Thyroid gland (tissue), 4 donors: ENCODE results near the gene GHDC. TPM values are rescaled to one million over a fixed set of nuclear protein-coding genes. Genes with fewer than 3 reads are reported as not detected.

Experiments
- DNase-seq, 2 donors: peaks; one replicate each; pipeline ENCODE4 v3.0.0-alpha.2; 2019
- H3K27ac ChIP-seq, 3 donors: fragments of 200-600 bp; sonication (generic); 1 replicate in 2 of 3; 2 replicates in 1 of 3; pipeline ENCODE4 v1.5.1; 2016 to 2019; ENCODE audit warnings: mild to moderate bottlenecking in 1 of 3, moderate library complexity in 1 of 3
- H3K27me3 ChIP-seq: fragments of 200-600 bp; sonication (generic); one replicate; pipeline ENCODE4 v1.5.1; 2019
- H3K36me3 ChIP-seq, 2 donors: fragments of 200-600 bp; sonication (generic); one replicate each; pipeline ENCODE4 v1.5.1; 2016 to 2019
- H3K4me1 ChIP-seq, 2 donors: fragments of 200-600 bp; sonication (generic); one replicate each; pipeline ENCODE4 v1.5.1; 2017 to 2019
- H3K4me3 ChIP-seq, 3 donors: fragments of 200-600 bp; sonication (generic); replicated peaks in 1 of 3; 1 replicate in 2 of 3; 2 replicates in 1 of 3; pipeline ENCODE4 v1.5.1; 2016; ENCODE audit warnings: mild to moderate bottlenecking in 1 of 3
- H3K9me3 ChIP-seq: fragments of 200-600 bp; sonication (generic); one replicate; pipeline ENCODE4 v1.5.1; 2017
- POLR2A ChIP-seq, 2 donors: fragments of 450-650 bp; IDR thresholded peaks; one replicate each; pipeline ENCODE4 v1.6.1; 2017; ENCODE audit warnings: antibody characterized with exemption in 2 of 2, mild to moderate bottlenecking in 2 of 2, moderate library complexity in 1 of 2
- WGBS, 2 donors: methylation state at CpG; one replicate each; pipeline ENCODE4 v1.1.5; 2017; 5-methylcytosine and 5-hydroxymethylcytosine counted together
- intact Hi-C: fragments of 100-400 bp; cut with DNase I; formaldehyde crosslinking; loops from one replicate; pipeline ENCODE4 v1.15.1; 2023
- total RNA-seq, 4 donors: library from RNA; depleted of rRNA; stranded (reverse); fragments of >200 nt; gene quantifications; one replicate each; pipeline ENCODE4 v1.2.3, GENCODE V29; 2016
- TF ChIP-seq, protein P1 (sequence below), 6 experiments: fragments of 200-600 bp in 3 of 6; fragments of 450-650 bp in 3 of 6; sonication (generic) in 3 of 6; IDR thresholded peaks; one replicate each; pipeline ENCODE4 v1.5.1; 2016 to 2019; ENCODE audit warnings: antibody characterized with exemption in 6 of 6, mild to moderate bottlenecking in 2 of 6, inconsistent platforms in 1 of 6, moderate library complexity in 1 of 6

GHDC gene
- total RNA-seq, 4 donors from 2014 or later, result 48.4 to 254 (median 95.9) TPM

DNA sequence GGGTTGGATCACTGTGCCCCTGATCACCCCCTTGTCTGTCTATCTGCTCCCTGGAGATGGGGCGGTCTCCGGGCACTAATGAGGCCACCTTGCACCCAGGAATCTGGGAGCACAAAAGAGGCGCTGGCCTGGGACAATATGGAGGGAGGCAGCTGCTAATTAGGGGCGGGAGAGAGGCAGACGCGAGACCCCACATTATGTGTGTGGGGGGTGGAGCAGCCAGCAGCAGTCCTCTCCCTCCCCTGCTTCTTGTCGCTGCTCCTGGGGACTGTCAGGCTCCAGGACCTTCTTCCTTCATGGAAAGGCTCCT, 8.7 kb downstream of the GHDC start:
- H3K4me3 ChIP-seq, result no peak overlapping the region
- TF ChIP-seq POLR2A (IDR thresholded peaks at IDR 0.05), result no peak
- TF ChIP-seq, protein P1, sequence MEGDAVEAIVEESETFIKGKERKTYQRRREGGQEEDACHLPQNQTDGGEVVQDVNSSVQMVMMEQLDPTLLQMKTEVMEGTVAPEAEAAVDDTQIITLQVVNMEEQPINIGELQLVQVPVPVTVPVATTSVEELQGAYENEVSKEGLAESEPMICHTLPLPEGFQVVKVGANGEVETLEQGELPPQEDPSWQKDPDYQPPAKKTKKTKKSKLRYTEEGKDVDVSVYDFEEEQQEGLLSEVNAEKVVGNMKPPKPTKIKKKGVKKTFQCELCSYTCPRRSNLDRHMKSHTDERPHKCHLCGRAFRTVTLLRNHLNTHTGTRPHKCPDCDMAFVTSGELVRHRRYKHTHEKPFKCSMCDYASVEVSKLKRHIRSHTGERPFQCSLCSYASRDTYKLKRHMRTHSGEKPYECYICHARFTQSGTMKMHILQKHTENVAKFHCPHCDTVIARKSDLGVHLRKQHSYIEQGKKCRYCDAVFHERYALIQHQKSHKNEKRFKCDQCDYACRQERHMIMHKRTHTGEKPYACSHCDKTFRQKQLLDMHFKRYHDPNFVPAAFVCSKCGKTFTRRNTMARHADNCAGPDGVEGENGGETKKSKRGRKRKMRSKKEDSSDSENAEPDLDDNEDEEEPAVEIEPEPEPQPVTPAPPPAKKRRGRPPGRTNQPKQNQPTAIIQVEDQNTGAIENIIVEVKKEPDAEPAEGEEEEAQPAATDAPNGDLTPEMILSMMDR (IDR thresholded peaks at IDR 0.05), result no peak
- 68 to 72% methylated on average over 7 of the region's 7 CpGs for WGBS, 2 donors
- peaks cover 6% of the 10 kb centered on the region for H3K27me3 ChIP-seq
- peaks cover 15 to 21% of the 10 kb centered on the region in 2 donors for H3K4me1 ChIP-seq
- no peak overlapping the region for H3K27ac ChIP-seq
- intact Hi-C loops, result no loop called here
- H3K36me3 ChIP-seq, result no peaks in the 10 kb centered on the region
- DNase-seq, result no peak
- H3K9me3 ChIP-seq, result no peaks in the 10 kb centered on the region

GRCh38 chr17:42184713-42185620, 9.3 kb downstream of the GHDC start, which contains the start of gene HCRT:
HCRT (minus strand) TSS chr17:42185452; CDS start chr17:42185365, 87 bp downstream.
- Histone ChIP-seq H3K27ac (no peak within 1 kb of the TSS), H3K4me3 (peak within 1 kb of the TSS in 2 of 3 donors; percentile 6 to 44), H3K27me3 (peaks cover 6% of the 10 kb centered on the region), H3K36me3 (no peaks in the 10 kb centered on the region), H3K9me3 (no peaks in the 10 kb centered on the region), H3K4me1 (peaks cover 18 to 27% of the 10 kb centered on the region in 2 donors)
- intact Hi-C loops, result no loop called here
- no peak for TF ChIP-seq POLR2A (IDR thresholded peaks at IDR 0.05)
- TF ChIP-seq, protein P1 (IDR thresholded peaks at IDR 0.05), result no peak
- no peak for DNase-seq
- 80 to 81% methylated on average over 11 of the region's 11 CpGs for WGBS, 2 donors

- peaks cover 6% of the 10 kb centered on the region for H3K27me3 ChIP-seq
- no peaks in the 10 kb centered on the region for H3K9me3 ChIP-seq
- 10 to 19% methylated on average over 19 to 24 of the region's 83 CpGs for WGBS, 2 donors
- H3K36me3 ChIP-seq, result no peaks in the 10 kb centered on the region
- H3K27ac ChIP-seq, result no peak overlapping the region
- peak; percentile 66 to 73 for DNase-seq
- intact Hi-C loops, result no loop called here
- TF ChIP-seq, protein P1 (IDR thresholded peaks at IDR 0.05), result peak; percentile 33 to 95 (median 78)
- TF ChIP-seq POLR2A (IDR thresholded peaks at IDR 0.05), result peak in 1 of 2 donors; percentile 15
- H3K4me1 ChIP-seq, result peaks cover 18 to 27% of the 10 kb centered on the region in 2 donors
- peak overlapping the region in 2 of 3 donors; percentile 6 to 44 for H3K4me3 ChIP-seq
These were observed 10.3 kb downstream of the GHDC start for GRCh38 chr17:42183741-42184711.

DNA sequence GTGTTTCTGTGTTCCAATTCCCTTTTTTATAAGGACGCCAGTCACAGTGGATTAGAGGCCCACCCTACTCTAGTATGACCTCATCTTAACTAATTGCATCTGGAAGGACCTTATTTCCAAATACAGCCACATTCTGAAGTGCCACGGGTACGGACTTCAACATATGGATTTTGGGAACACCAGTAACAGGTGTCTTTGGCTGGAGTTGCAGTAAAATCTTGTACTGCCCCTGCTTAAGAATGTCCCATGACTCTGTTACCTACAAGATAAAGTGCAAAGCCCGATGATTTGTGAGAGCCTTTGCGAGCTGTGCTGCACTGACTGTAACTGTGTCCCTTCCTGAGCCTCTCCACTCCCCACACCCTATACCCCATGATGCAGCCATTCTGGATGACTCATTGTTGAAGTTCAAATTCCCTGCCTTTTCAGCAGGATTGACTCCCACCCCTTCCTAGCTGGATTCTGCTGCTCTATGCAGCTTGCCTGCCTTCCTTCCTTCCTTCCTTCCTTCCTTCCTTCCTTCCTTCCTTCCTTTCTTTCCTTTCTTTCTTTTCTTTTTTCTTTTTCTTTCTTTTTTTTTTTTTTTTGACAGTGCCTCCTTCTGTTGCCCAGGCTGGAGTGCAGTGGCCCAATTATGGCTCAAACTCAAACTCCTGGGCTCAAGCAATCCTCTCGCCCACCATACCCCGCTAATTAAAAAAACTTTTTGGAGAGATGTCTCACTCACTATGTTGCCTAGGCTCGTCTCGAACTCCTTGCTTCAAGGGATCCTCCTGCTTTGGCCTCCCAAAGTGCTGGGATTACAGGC, 11.2 kb downstream of the GHDC start:
- Histone ChIP-seq H3K4me3 (no peak overlapping the region), H3K9me3 (no peaks in the 10 kb centered on the region), H3K27ac (no peak overlapping the region), H3K36me3 (no peaks in the 10 kb centered on the region), H3K4me1 (peaks cover 18 to 27% of the 10 kb centered on the region in 2 donors), H3K27me3 (peaks cover 6% of the 10 kb centered on the region)
- intact Hi-C loops, result no loop called here
- TF ChIP-seq, protein P1 (IDR thresholded peaks at IDR 0.05), result peak in 1 of 6 experiments; percentile 14
- TF ChIP-seq POLR2A (IDR thresholded peaks at IDR 0.05), result no peak
- DNase-seq, result no peak
- WGBS, 2 donors, result 77 to 82% methylated on average over 9 of the region's 9 CpGs
